ENCODE data around the gene SORBS1.
"Not testable (repeated sequence)": the region's sequence is repeated elsewhere in the genome, so short reads cannot be mapped to it uniquely, and the experiment has no call there.

DNA sequence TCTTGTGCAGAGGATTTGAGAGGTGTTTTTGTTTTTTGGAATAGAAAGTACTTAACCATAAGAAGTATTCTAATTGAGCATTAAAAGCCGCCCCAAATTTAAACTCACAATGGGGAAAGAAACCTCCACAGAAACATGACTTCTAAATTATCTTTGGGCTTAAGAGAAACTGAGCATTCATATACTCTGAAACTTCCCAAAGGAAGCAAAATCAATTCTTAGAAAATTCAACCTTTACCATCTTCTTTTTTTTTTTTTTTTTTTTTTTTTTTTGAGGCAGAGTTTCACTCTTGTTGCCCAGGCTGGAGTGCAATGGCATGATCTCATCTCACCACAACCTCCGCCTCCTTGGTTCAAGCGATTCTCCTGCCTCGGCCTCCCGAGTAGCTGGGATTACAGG lies 93.5 kb downstream of the SORBS1 start:
- not testable (repeated sequence) for TF ChIP-seq CTCF (conservative IDR thresholded peaks at IDR 0.05; ENCODE audit: low read depth, low read length); EZH2 (IDR thresholded peaks at IDR 0.05; ENCODE audit: borderline replicate concordance, low read depth, low read length, poor library complexity, severe bottlenecking)

Data from A673 (cell line).